Measurements from ENCODE around the gene BBC3. TPM values are rescaled to one million over a fixed set of nuclear protein-coding genes. Genes with fewer than 3 reads are reported as not detected.

BBC3 gene
- total RNA-seq, 4 donors from 2014 or later: 0.48 to 3.2 (median 2.6) TPM

- TF ChIP-seq CTCF (IDR thresholded peaks at IDR 0.05) (no peak), POLR2A (IDR thresholded peaks at IDR 0.05) (no peak)
- WGBS, 2 donors: 21 to 22% methylated on average over 7 to 11 of the region's 16 CpGs
- Histone ChIP-seq H3K9me3 (no peaks in the 10 kb centered on the region), H3K27ac (peak overlapping the region in 2 of 4 donors; percentile 17 to 19), H3K4me3 (peak overlapping the region; percentile 7 to 62 (median 30)), H3K4me1 (peaks cover 29 to 46% (median 31%) of the 10 kb centered on the region in 3 donors), H3K36me3 (no peaks in the 10 kb centered on the region), H3K27me3 (peaks cover 0 to 28% (median 0%) of the 10 kb centered on the region in 4 donors)
- intact Hi-C loops (cut with DNase I): no loop called here
- no peak for DNase-seq
Measured at GRCh38 chr19:47239152-47239551, 8.2 kb upstream of the BBC3 start.

DNA sequence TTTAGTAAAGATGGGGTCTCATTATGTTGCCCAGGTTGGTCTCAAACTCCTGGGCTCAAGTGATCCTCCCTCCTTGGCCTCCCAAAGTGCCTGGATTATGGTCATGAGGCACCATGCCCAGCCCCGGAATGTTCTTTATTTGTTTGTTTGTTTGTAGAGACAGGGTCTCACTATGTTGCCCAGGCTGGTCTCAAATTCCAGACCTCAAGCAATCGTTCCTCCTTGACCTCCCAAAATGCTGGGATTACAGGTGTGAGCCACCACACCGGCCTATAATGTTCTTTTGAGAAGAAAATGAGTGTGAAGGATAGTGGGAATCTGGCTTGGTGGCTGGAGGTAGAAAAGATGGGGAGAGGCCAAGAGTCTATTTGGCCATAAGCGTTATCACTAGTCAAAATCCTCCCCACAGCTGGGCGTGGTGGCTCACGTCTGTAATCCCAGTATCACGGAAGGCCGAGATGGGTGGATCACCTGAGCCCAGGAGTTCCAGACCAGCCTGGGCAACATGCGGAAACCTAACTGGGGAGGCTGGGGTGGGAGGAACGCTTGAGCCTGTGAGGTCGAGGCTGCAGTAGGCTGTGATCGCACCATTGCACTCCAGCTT is 5.2 kb upstream of the BBC3 start:
- DNase-seq: no peak
- TF ChIP-seq POLR2A (IDR thresholded peaks at IDR 0.05) (no peak), CTCF (IDR thresholded peaks at IDR 0.05) (no peak)
- Histone ChIP-seq H3K36me3 (no peaks in the 10 kb centered on the region), H3K27ac (no peak overlapping the region), H3K27me3 (peaks cover 0 to 23% (median 0%) of the 10 kb centered on the region in 4 donors), H3K4me1 (peaks cover 29 to 44% (median 30%) of the 10 kb centered on the region in 3 donors), H3K9me3 (no peaks in the 10 kb centered on the region), H3K4me3 (no peak overlapping the region)
- 74 to 82% methylated on average over 7 to 11 of the region's 12 CpGs for WGBS, 2 donors
- intact Hi-C loops (cut with DNase I): no loop called here

DNA sequence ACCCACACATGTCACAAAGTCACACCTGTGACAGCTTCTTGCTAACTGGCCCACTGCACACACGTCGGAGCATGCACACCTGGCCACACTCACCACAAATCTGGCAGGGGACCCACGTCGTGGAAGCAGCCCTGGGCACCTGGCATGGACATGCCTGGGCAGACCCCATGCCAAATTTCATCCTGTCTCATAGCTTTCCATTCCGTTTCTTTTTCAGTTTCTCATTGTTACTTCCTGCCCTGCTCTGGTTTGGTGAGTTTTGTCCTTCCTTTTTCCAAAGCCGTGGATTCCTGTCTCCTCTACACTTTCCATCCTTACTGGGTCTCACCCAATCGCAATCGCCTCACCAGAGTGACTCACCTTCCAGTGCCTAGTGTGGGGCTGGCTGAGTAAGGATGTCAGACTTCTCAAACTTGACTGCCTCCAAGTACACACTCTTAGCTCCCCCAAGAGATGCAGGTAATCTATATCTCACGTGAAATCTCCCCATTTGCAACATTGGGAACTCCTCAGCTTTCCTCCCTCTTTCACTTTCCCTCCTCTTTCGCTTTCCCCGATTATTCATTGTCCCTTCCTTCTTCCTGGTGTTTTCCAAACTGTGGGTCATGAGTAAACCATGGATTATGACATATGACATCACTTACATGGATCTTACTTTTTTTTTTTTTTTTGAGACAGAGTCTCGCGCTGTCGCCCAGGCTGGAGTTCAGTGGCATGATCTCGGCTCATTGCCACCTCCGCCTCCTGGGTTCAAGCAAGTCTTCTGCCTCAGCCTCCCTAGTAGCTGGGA is 1.6 kb upstream of the BBC3 start:
- no peak for DNase-seq
- TF ChIP-seq CTCF (IDR thresholded peaks at IDR 0.05) (no peak), POLR2A (IDR thresholded peaks at IDR 0.05) (no peak)
- WGBS, 2 donors: 22 to 30% methylated on average over 15 to 16 of the region's 16 CpGs
- Histone ChIP-seq H3K27me3 (peaks cover 0 to 23% (median 0%) of the 10 kb centered on the region in 4 donors), H3K4me3 (peak overlapping the region in 3 of 4 donors; percentile 4 to 99 (median 15)), H3K27ac (peak overlapping the region; percentile 82 to 100 (median 96)), H3K9me3 (no peaks in the 10 kb centered on the region), H3K36me3 (no peaks in the 10 kb centered on the region), H3K4me1 (peaks cover 24 to 54% (median 32%) of the 10 kb centered on the region in 3 donors)
- intact Hi-C loops (cut with DNase I): no loop called here

DNA sequence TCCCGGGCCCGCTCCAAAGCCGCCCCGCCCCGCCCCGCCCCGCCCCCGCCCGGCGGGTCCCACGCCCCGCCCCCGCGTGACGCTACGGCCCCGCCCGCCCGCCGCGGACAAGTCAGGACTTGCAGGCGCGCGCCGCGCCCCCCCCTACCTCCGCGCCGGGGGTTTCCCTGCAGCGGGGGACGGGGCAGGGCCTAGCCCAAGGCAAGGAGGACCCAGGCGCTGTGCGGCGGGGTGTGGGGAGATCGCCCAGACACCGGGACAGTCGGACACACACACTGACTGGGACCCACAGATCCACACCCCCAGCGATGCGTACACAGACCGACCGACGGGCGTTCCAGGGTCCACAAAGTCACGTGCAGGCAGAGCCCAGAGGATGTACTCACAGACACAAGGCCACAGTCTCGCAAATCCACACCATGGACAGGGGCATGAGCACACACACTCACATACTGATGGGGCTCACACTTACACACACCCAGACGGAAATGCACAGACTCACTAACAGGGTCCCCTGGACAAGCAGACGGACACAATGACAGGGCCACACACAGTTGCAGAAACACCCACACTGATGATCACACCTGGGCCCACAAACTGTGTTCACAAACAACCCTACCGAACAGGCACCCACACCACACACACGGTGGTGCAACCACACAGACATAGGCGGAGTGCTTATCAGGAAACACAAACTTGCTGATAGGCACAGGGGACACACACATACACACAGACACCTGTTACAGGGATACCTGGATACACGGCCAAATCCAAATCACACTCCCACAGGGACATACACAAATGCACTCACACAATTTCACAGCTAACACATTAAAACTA is 436 bp upstream of the BBC3 start:
- no peaks in the 10 kb centered on the region for H3K36me3 ChIP-seq
- no peaks in the 10 kb centered on the region for H3K9me3 ChIP-seq
- H3K27ac ChIP-seq: peak overlapping the region; percentile 82 to 100 (median 96)
- peak; percentile 51 for DNase-seq
- peaks cover 36 to 65% (median 44%) of the 10 kb centered on the region in 3 donors for H3K4me1 ChIP-seq
- peak overlapping the region; percentile 77 to 99 (median 86) for H3K4me3 ChIP-seq
- peaks cover 0 to 25% (median 0%) of the 10 kb centered on the region in 4 donors for H3K27me3 ChIP-seq
- intact Hi-C loops (cut with DNase I): no loop called here
- TF ChIP-seq CTCF (IDR thresholded peaks at IDR 0.05) (no peak), POLR2A (IDR thresholded peaks at IDR 0.05) (no peak)
- 18 to 63% methylated on average over 2 to 5 of the region's 51 CpGs for WGBS, 2 donors
